ENCODE data around the gene YARS2. TPM values are rescaled to one million over a fixed set of nuclear protein-coding genes. Genes with fewer than 3 reads are reported as not detected.

YARS2 gene
- 29.8 TPM for total RNA-seq

GRCh38 chr12:32755654-32756475, at the start of gene YARS2:
TSS of gene YARS2 (minus strand) at chr12:32755897. CDS start at chr12:32755874, 23 bp downstream.
- DNase-seq: peak; percentile 99

- DNase-seq: no peak
Observed at GRCh38 chr12:32804301-32804700, 48.6 kb upstream of the YARS2 start.

GRCh38 chr12:32801269-32801980, 45.7 kb upstream of the YARS2 start:
- no peak for DNase-seq

DNA sequence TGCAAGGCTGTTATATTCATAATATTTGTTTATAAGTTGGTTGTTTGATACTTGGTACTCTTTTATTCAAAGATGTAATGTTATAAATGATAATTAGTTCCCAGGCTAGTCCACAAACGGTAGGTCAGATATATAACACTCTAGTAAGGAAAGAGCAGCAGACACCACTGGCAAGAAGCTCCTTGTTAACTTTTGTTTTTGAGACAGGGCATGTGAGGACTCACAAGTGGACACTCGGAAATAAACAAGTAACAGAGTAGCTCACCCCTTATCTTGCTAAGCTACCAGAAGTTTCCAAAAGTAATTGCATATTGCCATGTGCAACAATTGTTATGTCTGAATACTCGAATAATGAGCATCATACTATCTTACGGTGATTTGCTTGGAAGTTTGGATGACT, 38.6 kb upstream of the YARS2 start:
- DNase-seq: no peak

- DNase-seq: no peak
Observed at GRCh38 chr12:32789916-32790315, 34.2 kb upstream of the YARS2 start.

DNA sequence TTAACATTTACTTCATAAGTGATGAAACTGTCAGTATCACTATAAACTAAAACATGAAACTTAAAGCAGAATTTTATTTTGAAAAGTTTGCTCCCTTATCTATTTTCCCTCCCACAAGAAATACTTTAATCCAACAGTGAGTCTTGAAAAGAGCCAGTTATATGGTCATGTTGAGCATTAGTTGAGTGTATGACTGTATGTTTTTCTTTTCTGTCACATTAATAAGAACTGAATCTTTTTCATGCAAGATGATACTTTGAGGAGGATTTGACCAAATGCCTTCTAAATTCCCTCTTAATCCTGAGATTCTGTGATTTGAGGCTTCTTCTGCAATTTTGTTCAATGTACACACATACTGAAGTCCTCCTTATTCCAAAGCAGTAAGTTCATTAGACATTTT, 33.7 kb upstream of the YARS2 start:
- no peak for DNase-seq

DNA sequence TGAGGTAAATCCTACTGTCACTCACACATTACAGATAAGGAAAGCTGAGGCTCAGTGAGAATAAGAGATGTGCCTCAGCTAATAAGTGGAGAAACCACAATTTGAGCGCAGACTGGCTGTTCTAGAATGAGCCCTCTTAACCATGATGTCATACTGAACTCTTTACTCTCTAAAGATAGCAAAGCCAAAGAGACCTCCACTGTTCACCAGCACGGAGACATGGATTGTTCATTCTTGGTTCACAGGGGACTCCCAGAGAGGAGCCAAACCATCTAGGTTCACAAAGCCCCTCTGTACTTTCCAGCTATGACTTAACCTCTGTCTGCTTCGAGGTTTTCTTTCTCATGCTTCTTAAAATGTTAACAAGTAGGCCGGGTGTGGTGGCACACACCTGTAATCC, 32.7 kb upstream of the YARS2 start:
- no peak for DNase-seq

GRCh38 chr12:32785557-32785956, 29.9 kb upstream of the YARS2 start:
- no peak for DNase-seq

GRCh38 chr12:32783029-32783428, 27.3 kb upstream of the YARS2 start:
- no peak for DNase-seq

DNA sequence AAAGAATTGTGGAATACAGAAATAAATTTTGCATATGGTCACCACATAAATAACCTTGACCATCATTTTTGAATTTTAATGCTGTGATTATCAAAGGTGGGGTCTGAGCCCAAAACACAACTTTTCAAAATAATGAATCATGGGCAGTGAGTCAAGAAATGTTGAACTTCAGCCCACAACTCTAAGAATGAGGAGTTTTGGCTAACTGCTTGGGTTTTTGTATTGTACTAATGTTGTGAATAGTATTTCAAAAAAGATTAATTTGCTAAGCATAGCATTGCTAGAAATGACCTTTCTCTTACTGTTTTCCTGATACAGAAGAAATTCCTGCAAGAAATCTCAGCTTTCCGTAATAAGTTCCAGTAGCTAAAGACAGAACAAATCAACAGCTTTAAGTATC, 24.4 kb upstream of the YARS2 start:
- no peak for DNase-seq

DNA sequence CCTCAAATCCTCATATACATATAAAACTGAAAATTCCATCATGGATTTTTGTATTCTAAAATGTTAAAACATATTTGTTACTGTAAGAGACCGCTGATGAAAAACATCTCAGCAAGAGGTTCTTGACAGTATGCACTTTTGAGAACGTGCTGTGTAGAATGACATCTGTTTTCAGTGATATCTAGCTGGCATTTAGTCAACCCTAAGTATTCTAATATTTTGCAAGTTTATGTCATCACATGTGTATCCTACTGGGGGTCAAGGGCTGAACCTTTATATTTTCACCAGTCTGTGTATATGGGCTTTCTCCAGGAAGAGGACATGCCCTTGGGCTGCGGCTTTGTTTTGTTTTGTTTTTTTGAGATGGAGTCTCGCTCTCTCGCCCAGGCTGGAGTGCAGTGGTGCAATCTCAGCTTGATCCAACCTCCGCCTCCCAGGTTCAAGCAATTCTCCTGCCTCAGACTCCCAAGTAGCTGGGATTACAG, 22.0 kb upstream of the YARS2 start:
- DNase-seq: no peak

- DNase-seq: no peak
Observed at GRCh38 chr12:32777159-32777558, 21.5 kb upstream of the YARS2 start.

DNA sequence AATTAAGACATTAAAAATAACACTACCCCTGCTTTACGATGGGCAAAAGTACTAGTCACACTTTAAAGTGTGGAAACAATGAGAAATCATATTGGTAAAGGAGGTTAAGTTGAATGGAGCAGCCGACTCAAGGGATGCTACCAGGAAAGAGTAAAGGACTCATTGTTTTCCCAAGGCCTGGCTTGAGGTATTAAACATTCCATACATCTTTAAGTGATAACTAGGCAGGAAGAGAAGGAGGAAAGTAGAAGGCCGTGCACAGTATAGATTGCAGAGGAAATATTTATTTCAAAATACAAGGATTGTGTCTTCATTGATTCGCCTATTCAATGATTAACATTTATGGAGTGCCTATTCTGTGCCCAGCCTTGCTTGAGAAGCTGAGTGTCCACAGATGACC, 20.6 kb upstream of the YARS2 start:
- no peak for DNase-seq

- no peak for DNase-seq
Observed at GRCh38 chr12:32773691-32774090, 18.0 kb upstream of the YARS2 start.

DNA sequence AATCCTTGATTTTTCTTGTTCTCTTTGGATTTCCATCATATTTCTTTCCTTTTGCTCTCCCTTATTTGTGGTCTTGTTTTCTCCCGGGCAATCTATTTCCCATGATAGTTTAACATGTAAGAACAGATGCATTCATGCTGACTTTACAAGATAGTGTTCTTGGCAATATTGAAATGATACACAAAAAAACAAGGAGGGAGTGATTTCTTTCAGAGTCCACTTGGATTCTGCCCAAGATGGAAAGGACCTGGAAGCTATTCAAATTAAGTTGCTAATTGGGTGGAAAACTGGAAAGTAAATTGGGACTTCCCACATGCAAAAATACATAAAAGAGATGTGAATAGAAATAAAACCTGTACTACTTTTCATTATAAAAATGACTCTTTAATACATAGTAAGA, 14.4 kb upstream of the YARS2 start:
- DNase-seq: no peak

GRCh38 chr12:32768518-32768917, 12.8 kb upstream of the YARS2 start:
- DNase-seq: no peak

- no peak for DNase-seq
Observed at GRCh38 chr12:32765906-32766305, 10.2 kb upstream of the YARS2 start.

- no peak for DNase-seq
Observed at GRCh38 chr12:32761716-32762115, 6.0 kb upstream of the YARS2 start.

DNA sequence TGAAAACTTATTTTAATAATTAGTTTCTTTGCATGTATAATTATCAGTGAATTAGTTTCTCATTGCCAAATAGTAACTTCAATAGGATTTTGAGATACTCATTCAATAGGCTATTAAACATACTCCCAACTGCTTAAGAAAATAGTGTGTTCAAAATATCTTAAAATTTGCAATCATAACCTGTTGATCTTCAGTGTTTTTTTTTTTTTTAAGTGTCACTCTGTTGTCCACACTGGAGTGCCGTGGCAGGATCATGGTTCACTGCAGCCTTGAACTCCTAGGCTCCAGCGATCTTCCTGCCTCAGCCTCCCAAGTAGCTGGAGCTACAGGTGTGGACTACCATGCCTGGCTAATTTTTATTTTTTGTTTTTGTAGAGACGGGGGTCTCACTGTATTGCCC, 1.5 kb upstream of the YARS2 start:
- no peak for DNase-seq

DNA sequence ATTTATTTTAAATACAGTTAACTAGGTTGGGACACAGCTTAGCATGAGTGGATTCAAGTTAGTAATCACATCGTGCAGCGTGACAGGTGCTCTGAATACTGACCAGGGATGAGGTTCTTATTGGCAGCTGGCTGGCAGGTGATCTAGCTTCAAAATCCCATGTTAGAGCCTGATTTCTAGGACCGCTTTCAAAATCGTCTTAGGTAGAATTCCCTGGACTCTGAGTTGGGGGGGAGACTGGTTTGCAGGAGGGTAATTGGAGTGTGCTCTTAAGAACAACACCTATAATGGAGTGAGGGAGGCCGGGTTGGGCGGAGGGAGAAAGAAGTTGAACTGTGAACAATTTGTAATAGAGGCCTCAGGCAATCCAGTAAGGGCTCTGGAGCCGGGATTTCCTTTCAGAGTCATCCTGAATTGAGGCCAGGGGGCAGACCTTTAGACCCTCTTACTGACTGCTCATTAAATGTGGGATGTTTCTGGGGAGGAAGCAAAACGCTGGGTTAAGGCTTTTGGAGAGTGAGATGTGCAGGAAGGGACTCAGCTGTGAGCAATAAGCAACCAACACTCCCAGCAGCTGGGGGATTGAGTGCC, 874 bp upstream of the YARS2 start:
- DNase-seq: peak; percentile 7

- peak; percentile 79 for DNase-seq
Observed at GRCh38 chr12:32755051-32755653, 545 bp downstream of the YARS2 start.

- DNase-seq: no peak
Observed at GRCh38 chr12:32754111-32754510, 1.6 kb downstream of the YARS2 start.

- DNase-seq: no peak
Observed at GRCh38 chr12:32753605-32754004, 2.1 kb downstream of the YARS2 start.

Data from tongue (tissue), 2 donors.